Ectodermal cell (in vitro differentiated cells): ENCODE data around the gene TCN2.

ENCODE experiments used
- H3K27ac ChIP-seq: 2 replicates; pipeline ENCODE4 v1.7.0; 2013; ENCODE audit warnings: mild to moderate bottlenecking, low read depth, low read length; ENCODE audit not compliant: insufficient read depth, poor library complexity, severe bottlenecking
- H3K27me3 ChIP-seq: 2 replicates; pipeline ENCODE4 v1.7.0; 2013; ENCODE audit warnings: mild to moderate bottlenecking, low read length; ENCODE audit not compliant: insufficient read depth, control insufficient read depth, poor library complexity, severe bottlenecking
- H3K36me3 ChIP-seq: one replicate; pipeline ENCODE4 v1.7.0; 2013; ENCODE audit warnings: low read length; ENCODE audit not compliant: control insufficient read depth, insufficient read depth
- H3K4me1 ChIP-seq: one replicate; pipeline ENCODE4 v1.7.0; 2013; ENCODE audit warnings: low read length; ENCODE audit not compliant: control insufficient read depth, insufficient read depth
- H3K4me3 ChIP-seq: 2 replicates; pipeline ENCODE4 v1.7.0; 2013; ENCODE audit warnings: low read depth, low read length, control low read depth; ENCODE audit not compliant: insufficient read depth
- H3K9me3 ChIP-seq: 2 replicates; pipeline ENCODE4 v1.7.0; 2013; ENCODE audit warnings: mild to moderate bottlenecking, low read length, moderate library complexity; ENCODE audit not compliant: control insufficient read depth
- WGBS, 2 experiments: methylation state at CpG; one replicate each; pipeline ENCODE4 v1.1.7; 2013; ENCODE audit warnings: missing lambda C conversion rate in 2 of 2; 5-methylcytosine and 5-hydroxymethylcytosine counted together

Gene TCN2

DNA sequence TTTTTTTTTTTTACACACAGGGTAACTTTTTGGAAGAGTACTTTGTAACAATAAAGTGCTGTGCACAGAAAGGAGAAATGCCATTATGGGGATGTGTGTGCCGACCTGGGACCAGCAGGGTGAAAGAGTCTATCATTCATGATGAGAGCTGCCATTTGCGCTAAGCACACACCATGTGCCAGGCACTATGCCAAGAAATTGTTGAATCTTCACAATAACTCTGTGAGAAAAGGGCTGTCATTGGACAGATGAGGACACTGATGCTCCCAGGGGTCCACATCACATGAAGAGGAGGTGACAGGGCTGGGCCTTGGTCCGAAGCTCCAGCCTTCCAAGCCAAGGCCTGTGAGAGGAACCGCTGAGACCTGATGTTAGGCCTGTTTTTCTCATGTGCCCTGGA lies 55.1 kb downstream of the TCN2 start:
- WGBS, 2 experiments = 94 to 98% methylated on average over 4 of the region's 4 CpGs
- no peaks in the 10 kb centered on the region for H3K9me3 ChIP-seq
- no peak overlapping the region for H3K27ac ChIP-seq

DNA sequence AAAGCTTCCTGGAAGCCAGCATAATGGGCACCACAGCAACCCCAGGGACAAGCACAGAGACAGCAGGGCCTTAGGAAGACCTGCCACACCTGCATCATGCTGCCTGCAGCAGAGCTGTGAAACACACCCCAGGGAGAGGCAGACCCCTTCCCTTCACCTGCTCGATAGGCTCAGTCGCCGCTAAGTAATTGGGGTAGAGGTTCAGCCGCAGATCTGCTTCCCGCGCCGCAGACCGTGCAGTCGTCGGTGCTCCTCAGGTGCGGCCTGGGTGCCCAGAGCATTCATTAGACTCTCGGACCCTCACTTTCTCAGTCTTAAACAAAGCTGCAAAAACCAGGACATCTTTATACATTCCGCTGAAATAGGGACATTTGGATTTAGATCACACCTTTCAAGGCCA lies 57.8 kb downstream of the TCN2 start:
- Histone ChIP-seq H3K9me3 (no peaks in the 10 kb centered on the region), H3K27ac (no peak overlapping the region), H3K27me3 (peaks cover 14% of the 10 kb centered on the region), H3K4me1 (peaks cover 6% of the 10 kb centered on the region), H3K4me3 (no peak overlapping the region), H3K36me3 (no peaks in the 10 kb centered on the region)
- 94 to 96% methylated on average over 13 of the region's 13 CpGs for WGBS, 2 experiments

More for the DNA sequence above, 55.1 kb downstream of the TCN2 start:
- Histone ChIP-seq H3K36me3 (no peaks in the 10 kb centered on the region), H3K27me3 (no peaks in the 10 kb centered on the region), H3K4me3 (no peak overlapping the region), H3K4me1 (no peaks in the 10 kb centered on the region)

DNA sequence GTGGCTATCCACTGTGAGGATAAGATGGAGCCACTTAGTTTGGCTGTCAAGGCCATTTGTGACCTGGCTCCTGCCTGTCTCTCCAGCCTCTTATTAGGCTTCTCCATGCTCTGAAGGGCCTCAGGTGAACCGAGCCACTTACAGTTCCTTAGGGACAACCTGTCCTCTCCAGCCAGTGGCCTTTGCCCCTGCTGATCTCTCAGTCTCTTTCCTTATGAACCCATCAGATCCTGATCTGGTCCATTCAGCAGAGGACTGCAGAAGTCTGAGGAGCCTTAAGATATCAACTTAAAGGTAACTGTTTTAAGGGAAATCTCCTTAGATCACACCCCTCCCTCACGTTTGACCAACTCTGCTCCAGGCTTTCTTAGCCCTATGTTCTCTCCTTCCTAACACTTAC lies 58.3 kb downstream of the TCN2 start:
- 82 to 97% methylated on average over 2 of the region's 2 CpGs for WGBS, 2 experiments
- Histone ChIP-seq H3K36me3 (no peaks in the 10 kb centered on the region), H3K9me3 (no peaks in the 10 kb centered on the region), H3K27me3 (peaks cover 18% of the 10 kb centered on the region), H3K4me3 (no peak overlapping the region), H3K27ac (no peak overlapping the region), H3K4me1 (peaks cover 6% of the 10 kb centered on the region)

DNA sequence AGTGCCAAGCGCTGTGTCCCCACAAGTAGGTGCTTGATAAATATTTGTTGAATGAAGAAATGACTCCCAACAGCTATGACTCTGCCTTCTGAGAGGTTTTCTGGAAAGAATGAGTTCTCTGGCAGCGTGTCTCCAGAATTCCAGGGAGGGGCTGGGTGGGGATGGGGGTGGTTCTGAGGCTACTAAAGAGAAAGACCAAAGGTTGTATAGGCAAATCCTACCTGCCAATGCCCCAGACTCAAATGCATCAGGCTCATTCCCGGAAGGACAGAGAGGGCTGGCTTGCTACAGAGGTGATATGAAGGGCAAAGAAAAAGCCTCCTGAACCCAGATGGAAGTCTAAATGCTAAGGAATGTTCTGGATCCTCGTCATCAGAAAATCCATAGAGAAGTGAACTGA lies 58.8 kb downstream of the TCN2 start:
- H3K4me3 ChIP-seq = no peak overlapping the region
- 91 to 95% methylated on average over 4 of the region's 4 CpGs for WGBS, 2 experiments

DNA sequence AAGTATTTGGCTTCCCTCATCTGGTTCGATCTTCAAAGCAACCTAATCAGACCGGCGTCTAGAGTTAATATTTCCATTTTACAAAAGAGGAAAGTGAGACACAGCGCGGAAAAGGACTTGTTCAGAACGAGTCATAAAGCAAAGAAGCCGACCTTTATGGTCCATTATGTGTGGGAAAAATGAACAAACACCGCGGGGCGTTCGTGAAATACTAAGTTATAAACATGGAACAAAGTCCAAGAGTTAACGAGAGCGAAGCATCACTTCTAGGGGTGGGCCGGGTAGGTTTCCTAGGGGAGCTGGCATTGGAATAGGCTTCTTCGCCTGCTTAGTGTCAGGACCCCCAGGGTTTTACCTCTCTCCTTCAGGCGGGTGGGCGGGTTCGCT lies 60.1 kb downstream of the TCN2 start:
- H3K27ac ChIP-seq = no peak overlapping the region
- WGBS, 2 experiments = 25 to 27% methylated on average over 18 of the region's 18 CpGs

More for the DNA sequence above, 58.8 kb downstream of the TCN2 start:
- no peaks in the 10 kb centered on the region for H3K36me3 ChIP-seq
- peaks cover 6% of the 10 kb centered on the region for H3K4me1 ChIP-seq
- no peaks in the 10 kb centered on the region for H3K9me3 ChIP-seq
- H3K27me3 ChIP-seq = peaks cover 19% of the 10 kb centered on the region
- no peak overlapping the region for H3K27ac ChIP-seq

DNA sequence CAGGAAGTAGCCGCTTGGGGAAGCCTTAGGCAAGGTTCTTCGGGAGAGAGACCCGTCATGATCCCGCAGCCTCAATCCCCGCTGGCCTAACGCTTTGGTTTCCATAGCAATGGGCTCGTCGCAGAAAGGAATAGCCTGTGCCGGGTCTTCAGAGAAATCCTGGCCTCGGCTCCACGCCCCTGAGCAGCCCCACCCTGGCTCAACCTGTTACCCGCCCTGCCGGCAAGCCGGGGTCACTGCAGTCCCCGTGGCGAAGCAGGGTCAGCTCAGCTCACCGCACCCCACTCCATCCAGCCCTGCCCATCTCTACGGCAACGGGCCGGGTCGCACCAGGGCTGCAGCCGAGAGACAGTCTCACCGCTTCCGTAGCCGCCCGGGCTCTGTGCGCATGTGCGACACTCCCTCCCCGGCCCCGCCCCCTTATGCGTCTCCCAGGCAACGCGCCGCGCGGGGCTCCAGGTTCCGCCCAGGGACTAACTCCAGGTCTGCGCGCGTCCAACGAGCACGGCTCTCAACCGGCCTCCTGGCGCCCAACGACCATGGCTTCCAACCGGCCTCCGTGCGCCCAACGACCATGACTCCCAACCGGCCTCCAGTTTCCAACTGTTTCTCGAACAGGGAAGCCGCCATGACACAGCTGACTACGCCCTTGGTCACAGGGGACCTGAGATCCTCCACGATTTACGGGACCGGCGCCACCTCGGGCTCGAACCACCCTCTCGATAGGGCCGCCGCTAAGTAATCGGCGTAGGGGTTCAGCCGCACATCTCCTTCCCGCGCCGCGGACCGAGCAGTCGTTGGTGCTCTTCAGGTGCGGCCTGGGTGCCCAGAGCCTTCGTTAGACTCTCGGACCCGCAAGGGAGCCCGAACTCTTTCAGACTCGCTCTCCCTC lies 60.8 kb downstream of the TCN2 start, which contains the start of gene DUSP18:
Gene DUSP18, minus strand, starts transcription at position 382 of the 892 bp plus-strand sequence. CDS start 3,872 bp downstream, outside the sequence.
- WGBS, 2 experiments = 0 to 1% methylated on average over 77 of the region's 77 CpGs

More for the DNA sequence above, 60.1 kb downstream of the TCN2 start:
- H3K4me1 ChIP-seq = peaks cover 6% of the 10 kb centered on the region
- H3K4me3 ChIP-seq = peak overlapping the region; percentile 57
- no peaks in the 10 kb centered on the region for H3K36me3 ChIP-seq
- no peaks in the 10 kb centered on the region for H3K9me3 ChIP-seq
- peaks cover 19% of the 10 kb centered on the region for H3K27me3 ChIP-seq

DNA sequence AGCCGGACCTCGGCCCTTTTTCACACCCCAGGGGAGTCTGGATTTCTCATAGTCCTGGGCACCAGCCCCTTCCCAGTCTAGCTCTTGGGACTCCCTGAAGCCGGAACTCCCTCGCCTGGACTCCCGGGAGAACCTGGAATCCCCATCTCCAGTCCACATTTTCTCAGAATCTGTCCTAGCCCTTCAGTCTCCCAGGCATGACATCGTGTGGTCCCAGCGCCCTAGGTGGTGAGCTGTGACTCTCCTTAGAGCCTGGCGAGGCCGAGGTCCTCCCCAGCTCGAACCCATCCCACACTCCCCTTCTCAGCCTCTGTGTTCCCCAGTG lies 61.4 kb downstream of the TCN2 start:
- Histone ChIP-seq H3K27ac (no peak overlapping the region), H3K27me3 (peaks cover 19% of the 10 kb centered on the region), H3K9me3 (no peaks in the 10 kb centered on the region), H3K4me3 (peak overlapping the region; percentile 57), H3K4me1 (peaks cover 6% of the 10 kb centered on the region), H3K36me3 (no peaks in the 10 kb centered on the region)
- 12 to 15% methylated on average over 10 of the region's 10 CpGs for WGBS, 2 experiments

More for the DNA sequence above, 60.8 kb downstream of the TCN2 start, which contains the start of gene DUSP18:
- peaks cover 6% of the 10 kb centered on the region for H3K4me1 ChIP-seq
- H3K36me3 ChIP-seq = no peaks in the 10 kb centered on the region
- H3K27me3 ChIP-seq = peaks cover 19% of the 10 kb centered on the region
- no peaks in the 10 kb centered on the region for H3K9me3 ChIP-seq
- peak within 1 kb of the TSS; percentile 17 for H3K27ac ChIP-seq
- peak within 1 kb of the TSS; percentile 57 for H3K4me3 ChIP-seq

DNA sequence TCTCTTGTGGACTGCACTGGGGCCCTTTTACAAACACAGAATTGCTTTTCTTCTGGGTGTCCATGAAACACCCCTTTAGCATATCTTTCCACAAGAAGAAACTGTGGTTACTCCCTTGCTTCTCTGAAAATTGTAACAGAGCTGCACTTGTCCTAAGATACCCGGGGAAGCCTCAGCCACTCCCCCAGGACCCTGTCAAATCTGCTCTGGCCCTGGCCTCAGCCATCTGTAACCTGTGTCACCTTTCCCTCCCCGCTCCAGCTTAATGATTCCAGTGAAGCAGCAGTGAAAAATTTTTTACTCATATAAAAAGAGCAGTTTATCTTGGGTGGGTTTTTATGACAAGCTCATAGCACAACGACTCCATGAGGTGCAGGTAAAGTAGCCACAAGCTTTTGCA lies 64.1 kb downstream of the TCN2 start:
- Histone ChIP-seq H3K4me1 (peaks cover 6% of the 10 kb centered on the region), H3K27ac (no peak overlapping the region), H3K9me3 (no peaks in the 10 kb centered on the region), H3K4me3 (no peak overlapping the region), H3K36me3 (no peaks in the 10 kb centered on the region), H3K27me3 (peaks cover 19% of the 10 kb centered on the region)
- WGBS, 2 experiments = 82 to 90% methylated on average over 3 of the region's 3 CpGs

DNA sequence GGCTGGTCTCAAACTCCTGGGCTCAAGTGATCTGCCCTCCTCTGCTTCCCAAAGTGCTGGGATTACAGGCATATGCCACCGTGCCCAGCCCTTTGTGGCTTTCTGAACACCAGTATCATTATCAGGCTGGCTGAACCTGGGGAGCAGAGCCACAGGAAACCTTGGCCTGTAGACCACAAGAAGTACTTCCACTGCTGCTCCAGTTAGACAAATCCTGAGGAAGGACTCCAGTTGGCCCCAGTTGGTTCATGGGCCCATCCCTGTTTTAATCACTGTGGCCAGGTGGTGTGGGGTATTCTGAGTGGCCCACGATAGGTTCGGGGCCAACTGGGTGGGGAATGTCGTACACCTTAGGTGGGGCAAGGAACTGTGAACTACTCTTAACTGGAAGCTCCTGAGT lies 66.2 kb downstream of the TCN2 start:
- Histone ChIP-seq H3K36me3 (no peaks in the 10 kb centered on the region), H3K4me3 (no peak overlapping the region), H3K4me1 (peaks cover 6% of the 10 kb centered on the region), H3K27me3 (peaks cover 18% of the 10 kb centered on the region), H3K27ac (no peak overlapping the region), H3K9me3 (no peaks in the 10 kb centered on the region)
- WGBS, 2 experiments = 93 to 95% methylated on average over 4 of the region's 4 CpGs

DNA sequence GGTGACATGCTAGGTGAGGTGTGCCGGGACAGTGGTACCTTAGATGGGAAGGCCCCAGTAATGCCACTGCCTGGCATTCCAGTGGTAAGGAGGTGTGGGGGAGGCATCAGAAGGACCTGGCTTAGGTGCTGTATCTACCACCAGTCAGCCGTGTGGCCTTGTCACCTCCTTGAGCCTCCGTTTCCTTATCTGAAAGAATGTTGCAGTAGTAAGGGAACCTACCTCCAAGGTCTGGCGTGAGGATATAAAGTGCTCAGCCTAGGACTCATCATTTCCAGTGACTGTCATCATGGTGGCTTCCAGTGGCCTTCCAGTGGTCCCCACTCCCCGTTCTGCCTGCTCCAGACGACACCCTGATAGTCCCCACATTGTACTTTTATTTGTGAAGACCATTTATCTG lies 67.5 kb downstream of the TCN2 start:
- Histone ChIP-seq H3K4me1 (peaks cover 6% of the 10 kb centered on the region), H3K4me3 (no peak overlapping the region), H3K27ac (no peak overlapping the region), H3K27me3 (peaks cover 6% of the 10 kb centered on the region), H3K36me3 (no peaks in the 10 kb centered on the region), H3K9me3 (no peaks in the 10 kb centered on the region)
- 96% methylated on average over 6 of the region's 6 CpGs for WGBS, 2 experiments
